Renal cortex interstitium (tissue), 11 donors: ENCODE data around the gene PIK3R6. TPM values are rescaled to one million over a fixed set of nuclear protein-coding genes. Genes with fewer than 3 reads are reported as not detected.
A peak's percentile ranks its signal among the peaks of the same experiment; 100 is the strongest.
"Not testable (repeated sequence)": the region's sequence is repeated elsewhere in the genome, so short reads cannot be mapped to it uniquely, and the experiment has no call there.

ENCODE experiments used
- DNase-seq, 11 donors: peaks; one replicate each; pipeline ENCODE4 v3.0.0-alpha.2; 2013; ENCODE audit warnings: low read depth in 9 of 11, low spot score in 4 of 11; ENCODE audit errors: extremely low read depth in 1 of 11
- polyA plus RNA-seq, 3 donors: library from polyadenylated mRNA; unstranded; fragments of 120-200 nt; gene quantifications; one replicate each; pipeline ENCODE4 v1.2.1, GENCODE V29; 2013; ENCODE audit not compliant: insufficient read length in 3 of 3

Gene PIK3R6
- polyA plus RNA-seq, 3 donors, result 1.2 to 2.2 (median 1.4) TPM

- DNase-seq, result no peak
These were observed 61.1 kb downstream of the PIK3R6 start for GRCh38 chr17:8806253-8806925.

GRCh38 chr17:8805396-8805795 lies 62.1 kb downstream of the PIK3R6 start:
- not testable (repeated sequence) for DNase-seq

- no peak for DNase-seq
These were observed 63.7 kb downstream of the PIK3R6 start for GRCh38 chr17:8803531-8804420.

GRCh38 chr17:8801135-8801840 lies 66.2 kb downstream of the PIK3R6 start:
- DNase-seq, result no peak

GRCh38 chr17:8800656-8801055 lies 66.8 kb downstream of the PIK3R6 start:
- DNase-seq, result no peak

GRCh38 chr17:8799570-8800212 lies 67.8 kb downstream of the PIK3R6 start:
- DNase-seq, result no peak

GRCh38 chr17:8798846-8799569 lies 68.5 kb downstream of the PIK3R6 start, which contains the start of gene MFSD6L:
MFSD6L (minus strand) TSS chr17:8799365; CDS start chr17:8799120, 245 bp downstream.
- DNase-seq, result peak in 4 of 11 donors; percentile 39 to 62 (median 48)

GRCh38 chr17:8798176-8798845 lies 69.2 kb downstream of the PIK3R6 start:
- no peak for DNase-seq

GRCh38 chr17:8797621-8798175 lies 69.8 kb downstream of the PIK3R6 start:
- no peak for DNase-seq

GRCh38 chr17:8794636-8795035 lies 72.8 kb downstream of the PIK3R6 start:
- peak in 1 of 11 donors; percentile 42 for DNase-seq

GRCh38 chr17:8793649-8794048 lies 73.8 kb downstream of the PIK3R6 start:
- DNase-seq, result no peak

- DNase-seq, result no peak
These were observed 74.8 kb downstream of the PIK3R6 start for GRCh38 chr17:8792646-8793045.

GRCh38 chr17:8791910-8792270 lies 75.6 kb downstream of the PIK3R6 start:
- DNase-seq, result no peak

GRCh38 chr17:8791248-8791909 lies 76.1 kb downstream of the PIK3R6 start:
- DNase-seq, result no peak

GRCh38 chr17:8789743-8790142 lies 77.7 kb downstream of the PIK3R6 start:
- no peak for DNase-seq

GRCh38 chr17:8788998-8789397 lies 78.5 kb downstream of the PIK3R6 start:
- DNase-seq, result no peak
